PFSK-1 (cell line): ENCODE data around the gene REPS1.

ENCODE experiments used
- FOXP2 ChIP-seq: optimal IDR thresholded peaks from 2 replicates; pipeline ENCODE3; 2011; ENCODE audit warnings: borderline replicate concordance, control low read depth, inconsistent platforms; ENCODE audit not compliant: insufficient read depth; ENCODE audit errors: extremely low read length, extremely low read depth
- POLR2AphosphoS5 ChIP-seq: IDR thresholded peaks from 2 replicates; pipeline ENCODE4 v1.6.1; 2012; ENCODE audit warnings: low read depth, mild to moderate bottlenecking, control low read depth, low read length, moderate library complexity
- SIN3A ChIP-seq: IDR thresholded peaks from 2 replicates; pipeline ENCODE4 v1.6.1; 2012; ENCODE audit warnings: mild to moderate bottlenecking, low read length, moderate library complexity, borderline replicate concordance; ENCODE audit not compliant: insufficient read depth
- TAF1 ChIP-seq: IDR thresholded peaks from 2 replicates; pipeline ENCODE4 v1.6.1; 2012; ENCODE audit warnings: low read length, control low read depth, borderline replicate concordance; ENCODE audit not compliant: insufficient read depth
- TF ChIP-seq, protein P1 (sequence below), 2 experiments: IDR thresholded peaks; 2 replicates each; pipeline versions ENCODE4 v1.6.1 to v1.8.0; 2011 to 2012; ENCODE audit warnings: low read depth in 2 of 2, low read length in 2 of 2, control low read depth in 1 of 2, inconsistent platforms in 1 of 2, mild to moderate bottlenecking in 1 of 2, moderate library complexity in 1 of 2; ENCODE audit not compliant: insufficient read depth in 1 of 2

The REPS1 gene

DNA sequence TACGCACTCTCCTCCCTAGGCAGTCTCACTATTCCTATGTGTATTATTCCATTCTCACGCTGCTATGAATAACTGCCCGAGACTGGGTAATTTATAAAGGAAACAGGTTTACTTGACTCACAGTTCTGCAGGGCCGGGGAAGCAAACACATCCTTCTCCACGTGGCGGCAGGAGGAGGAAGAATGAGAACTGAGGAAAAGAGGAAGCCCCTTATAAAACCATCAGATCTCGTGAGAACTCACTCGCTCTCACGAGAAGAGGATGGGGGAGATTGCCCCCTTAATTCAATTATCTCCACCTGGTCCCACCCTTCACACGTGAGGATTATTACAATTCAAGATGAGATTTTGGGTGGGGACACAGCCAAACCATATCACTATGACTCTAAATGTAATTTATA is 130.3 kb downstream of the REPS1 start:
- TF ChIP-seq FOXP2 (no peak), SIN3A (no peak), TAF1 (no peak), POLR2AphosphoS5 (no peak)
- TF ChIP-seq, protein P1, sequence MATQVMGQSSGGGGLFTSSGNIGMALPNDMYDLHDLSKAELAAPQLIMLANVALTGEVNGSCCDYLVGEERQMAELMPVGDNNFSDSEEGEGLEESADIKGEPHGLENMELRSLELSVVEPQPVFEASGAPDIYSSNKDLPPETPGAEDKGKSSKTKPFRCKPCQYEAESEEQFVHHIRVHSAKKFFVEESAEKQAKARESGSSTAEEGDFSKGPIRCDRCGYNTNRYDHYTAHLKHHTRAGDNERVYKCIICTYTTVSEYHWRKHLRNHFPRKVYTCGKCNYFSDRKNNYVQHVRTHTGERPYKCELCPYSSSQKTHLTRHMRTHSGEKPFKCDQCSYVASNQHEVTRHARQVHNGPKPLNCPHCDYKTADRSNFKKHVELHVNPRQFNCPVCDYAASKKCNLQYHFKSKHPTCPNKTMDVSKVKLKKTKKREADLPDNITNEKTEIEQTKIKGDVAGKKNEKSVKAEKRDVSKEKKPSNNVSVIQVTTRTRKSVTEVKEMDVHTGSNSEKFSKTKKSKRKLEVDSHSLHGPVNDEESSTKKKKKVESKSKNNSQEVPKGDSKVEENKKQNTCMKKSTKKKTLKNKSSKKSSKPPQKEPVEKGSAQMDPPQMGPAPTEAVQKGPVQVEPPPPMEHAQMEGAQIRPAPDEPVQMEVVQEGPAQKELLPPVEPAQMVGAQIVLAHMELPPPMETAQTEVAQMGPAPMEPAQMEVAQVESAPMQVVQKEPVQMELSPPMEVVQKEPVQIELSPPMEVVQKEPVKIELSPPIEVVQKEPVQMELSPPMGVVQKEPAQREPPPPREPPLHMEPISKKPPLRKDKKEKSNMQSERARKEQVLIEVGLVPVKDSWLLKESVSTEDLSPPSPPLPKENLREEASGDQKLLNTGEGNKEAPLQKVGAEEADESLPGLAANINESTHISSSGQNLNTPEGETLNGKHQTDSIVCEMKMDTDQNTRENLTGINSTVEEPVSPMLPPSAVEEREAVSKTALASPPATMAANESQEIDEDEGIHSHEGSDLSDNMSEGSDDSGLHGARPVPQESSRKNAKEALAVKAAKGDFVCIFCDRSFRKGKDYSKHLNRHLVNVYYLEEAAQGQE (IDR thresholded peaks at IDR 0.05; ENCODE audit: insufficient read depth in 1 of 2, low read depth in 2 of 2, low read length in 2 of 2), result no peak

DNA sequence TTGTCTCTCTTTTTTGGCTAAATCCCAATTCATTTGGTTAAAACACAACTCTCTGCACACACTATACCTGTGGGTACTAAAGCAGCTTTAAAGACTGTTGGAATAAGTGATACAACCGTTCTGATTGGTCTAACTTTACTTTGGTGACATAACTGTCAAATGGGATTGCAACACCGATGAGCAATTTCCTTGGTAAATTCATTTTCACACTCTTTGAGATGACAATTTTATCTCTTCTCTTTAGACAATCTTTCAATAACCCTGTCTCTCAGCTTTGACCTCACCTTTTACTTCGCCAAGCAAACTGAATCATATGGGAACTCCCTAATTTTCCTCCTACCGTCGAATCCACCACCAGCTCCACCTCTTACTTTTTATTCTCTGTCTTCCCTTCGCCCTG is 131.4 kb downstream of the REPS1 start:
- TF ChIP-seq, protein P1 (IDR thresholded peaks at IDR 0.05; ENCODE audit: insufficient read depth in 1 of 2, low read depth in 2 of 2, low read length in 2 of 2), result no peak
- TF ChIP-seq POLR2AphosphoS5, result no peak
